Neural crest cell (in vitro differentiated cells): ENCODE measurements around the gene C1orf21. TPM values are rescaled to one million over a fixed set of nuclear protein-coding genes. Genes with fewer than 3 reads are reported as not detected.

ENCODE experiments used
- DNase-seq: peaks from one replicate; pipeline ENCODE4 v3.0.0; 2021; ENCODE audit warnings: low read depth, mixed read lengths, low spot score
- H3K27ac Mint-ChIP-seq: one replicate; pipeline ENCODE4 v1.8.0; 2021; ENCODE audit warnings: mild to moderate bottlenecking, mixed read lengths; ENCODE audit not compliant: unreplicated experiment
- H3K27me3 Mint-ChIP-seq: 2 replicates; pipeline ENCODE4 v1.8.0; 2021; ENCODE audit warnings: low read depth, mild to moderate bottlenecking, mixed read lengths
- H3K36me3 Mint-ChIP-seq: 2 replicates; pipeline ENCODE4 v1.8.0; 2021; ENCODE audit warnings: low read depth, mild to moderate bottlenecking, mixed read lengths
- H3K4me1 Mint-ChIP-seq: 2 replicates; pipeline ENCODE4 v1.8.0; 2021; ENCODE audit warnings: mixed read lengths
- H3K4me3 Mint-ChIP-seq: one replicate; pipeline ENCODE4 v1.8.0; 2021; ENCODE audit warnings: mild to moderate bottlenecking, mixed read lengths
- H3K9me3 Mint-ChIP-seq: 2 replicates; pipeline ENCODE4 v1.8.0; 2021; ENCODE audit warnings: mixed read lengths
- CTCF ChIP-seq: fragments of 200-600 bp; sonication (generic); conservative IDR thresholded peaks from 2 replicates; pipeline ENCODE4 v1.5.0; 2021; ENCODE audit warnings: antibody characterized with exemption, mild to moderate bottlenecking
- total RNA-seq: library from RNA; stranded (reverse); gene quantifications from 2 replicates; pipeline ENCODE4 v1.2.1, GENCODE V29; 2021

The C1orf21 gene
- total RNA-seq, 1 donor from 2014 or later = 29.8 TPM

DNA sequence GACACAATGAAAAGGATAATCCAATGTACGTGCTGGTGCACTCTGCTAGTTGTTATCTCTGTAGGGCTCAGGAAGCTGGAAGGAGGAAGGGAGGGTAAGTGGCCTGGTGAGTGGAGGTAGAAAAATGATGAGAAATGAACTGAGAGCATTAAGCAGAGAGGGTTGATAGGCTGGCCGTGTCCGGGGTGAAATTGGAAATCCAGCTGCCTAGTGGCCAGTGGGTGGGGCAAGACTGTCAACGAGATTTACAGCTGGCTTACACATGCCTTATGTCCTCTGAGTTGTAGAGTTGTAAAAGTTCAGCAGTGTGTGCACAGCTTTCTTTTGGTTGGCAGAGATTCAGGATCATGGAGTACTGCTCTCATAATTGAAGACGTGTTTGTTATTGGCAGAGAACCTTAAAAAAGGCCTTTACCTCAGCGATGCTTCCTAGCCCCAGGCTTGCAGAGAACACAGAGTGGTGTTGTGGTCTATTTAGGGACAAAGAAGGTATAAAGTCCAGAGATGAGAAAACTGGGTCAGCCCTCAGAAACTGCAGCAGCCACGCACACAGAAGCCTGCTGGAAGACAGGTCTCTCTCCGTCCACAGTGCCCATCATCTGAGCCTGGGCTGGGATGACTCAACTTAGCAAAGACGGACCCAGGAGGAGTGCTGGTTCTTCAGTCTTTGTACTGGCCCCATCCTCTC is 235.5 kb downstream of the C1orf21 start:
- H3K27me3 Mint-ChIP-seq = no peaks in the 10 kb centered on the region
- peaks cover 2% of the 10 kb centered on the region for H3K9me3 Mint-ChIP-seq
- peaks cover 19% of the 10 kb centered on the region for H3K4me1 Mint-ChIP-seq
- no peak for TF ChIP-seq CTCF
- no peak for DNase-seq
- H3K27ac Mint-ChIP-seq = no peak overlapping the region
- H3K4me3 Mint-ChIP-seq = no peak overlapping the region
- peaks cover 4% of the 10 kb centered on the region for H3K36me3 Mint-ChIP-seq

DNA sequence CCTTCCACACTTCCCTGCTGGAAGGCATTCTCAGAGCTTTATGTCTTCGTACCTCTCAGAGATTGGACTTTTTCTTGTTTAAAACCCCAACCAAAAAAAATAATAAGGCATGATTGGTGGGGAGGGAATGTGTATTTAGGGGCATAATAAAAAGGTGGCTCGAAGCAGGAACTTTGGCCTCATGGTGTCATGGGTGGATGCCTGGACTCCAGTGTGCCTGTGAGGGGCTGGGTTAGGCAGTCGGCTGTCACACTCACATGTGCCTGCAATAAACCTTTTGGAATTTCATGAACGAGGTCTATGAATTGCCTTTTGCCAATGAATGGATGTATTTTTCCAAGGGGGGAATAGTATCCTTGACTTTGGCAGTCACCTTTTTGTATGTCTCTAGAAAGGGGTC is 236.6 kb downstream of the C1orf21 start:
- TF ChIP-seq CTCF = no peak
- H3K27ac Mint-ChIP-seq = no peak overlapping the region
- no peaks in the 10 kb centered on the region for H3K27me3 Mint-ChIP-seq
- peaks cover 19% of the 10 kb centered on the region for H3K4me1 Mint-ChIP-seq
- peaks cover 4% of the 10 kb centered on the region for H3K36me3 Mint-ChIP-seq
- H3K4me3 Mint-ChIP-seq = no peak overlapping the region
- no peak for DNase-seq
- peaks cover 2% of the 10 kb centered on the region for H3K9me3 Mint-ChIP-seq

DNA sequence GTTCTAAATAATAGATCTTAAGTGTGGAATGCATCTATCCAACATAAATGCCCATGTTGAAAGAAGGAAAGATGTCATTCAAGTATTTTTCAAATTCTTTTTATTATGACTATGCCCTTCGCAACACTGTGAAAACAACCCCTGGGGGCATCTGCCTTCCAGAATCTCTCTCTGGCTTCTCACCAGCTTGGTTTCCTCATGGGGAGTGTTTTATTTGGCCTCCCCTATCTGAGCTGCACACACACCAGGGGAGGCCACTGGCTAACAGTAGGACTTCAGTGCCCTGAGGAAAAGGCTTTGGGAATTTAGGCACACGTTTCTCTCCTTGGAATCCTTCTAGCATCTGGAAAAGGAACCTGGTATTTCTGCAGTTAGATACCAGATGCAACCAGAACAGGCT is 237.2 kb downstream of the C1orf21 start:
- H3K4me3 Mint-ChIP-seq = no peak overlapping the region
- H3K4me1 Mint-ChIP-seq = peaks cover 21% of the 10 kb centered on the region
- H3K27ac Mint-ChIP-seq = no peak overlapping the region
- no peaks in the 10 kb centered on the region for H3K27me3 Mint-ChIP-seq
- peaks cover 4% of the 10 kb centered on the region for H3K36me3 Mint-ChIP-seq
- TF ChIP-seq CTCF = no peak
- H3K9me3 Mint-ChIP-seq = peaks cover 2% of the 10 kb centered on the region
- no peak for DNase-seq

DNA sequence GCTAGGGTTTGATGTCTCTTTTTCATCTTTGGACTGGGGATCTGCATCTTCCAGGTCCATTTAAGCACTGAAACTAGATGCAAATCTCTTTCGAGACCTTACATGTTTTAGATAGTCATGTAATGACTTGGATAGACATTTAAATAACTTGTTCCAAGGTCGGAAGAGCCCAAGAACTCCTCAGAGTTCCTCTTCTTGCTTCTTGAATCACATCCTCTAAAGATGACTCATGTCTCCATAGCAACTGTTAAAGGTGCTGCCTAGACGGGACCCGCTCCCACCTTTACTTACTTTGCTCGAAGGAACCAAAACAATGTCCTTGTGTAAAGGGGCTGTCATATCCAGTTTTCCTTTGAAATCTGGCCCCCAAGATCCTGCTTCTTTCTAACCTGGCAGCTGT is 237.8 kb downstream of the C1orf21 start:
- Mint-ChIP-seq H3K27ac (no peak overlapping the region), H3K36me3 (peaks cover 4% of the 10 kb centered on the region), H3K9me3 (peaks cover 2% of the 10 kb centered on the region), H3K4me3 (no peak overlapping the region), H3K4me1 (peaks cover 26% of the 10 kb centered on the region), H3K27me3 (no peaks in the 10 kb centered on the region)
- TF ChIP-seq CTCF = no peak
- DNase-seq = no peak

GRCh38 chr1:184625271-184625670 is 238.4 kb downstream of the C1orf21 start:
- no peak for DNase-seq
- Mint-ChIP-seq H3K27ac (no peak overlapping the region), H3K9me3 (peaks cover 2% of the 10 kb centered on the region), H3K27me3 (no peaks in the 10 kb centered on the region), H3K4me3 (no peak overlapping the region), H3K4me1 (peaks cover 33% of the 10 kb centered on the region), H3K36me3 (peaks cover 4% of the 10 kb centered on the region)
- TF ChIP-seq CTCF = no peak
